K562 (cell line): ENCODE data around the gene UPK2.

ENCODE experiments used
- ATF7 ChIP-seq: fragments of 450-650 bp; IDR thresholded peaks from 2 replicates; pipeline ENCODE4 v1.7.1; 2014; ENCODE audit warnings: mild to moderate bottlenecking, moderate library complexity
- C11orf30 ChIP-seq: fragments of 450-650 bp; IDR thresholded peaks from 2 replicates; pipeline ENCODE4 v1.6.1; 2016; ENCODE audit warnings: low read depth, mild to moderate bottlenecking
- MECOM ChIP-seq: fragments of 250-450 bp; sonication (Bioruptor Pico); IDR thresholded peaks from 2 replicates; pipeline ENCODE4 v1.8.0; 2022; ENCODE audit warnings: inconsistent platforms
- POLR2A ChIP-seq: fragments of 450-650 bp; conservative IDR thresholded peaks from 2 replicates; pipeline ENCODE4 v1.6.1; 2016
- PREB ChIP-seq: sonication (generic); formaldehyde crosslinking; IDR thresholded peaks from 2 replicates; pipeline ENCODE4 v1.8.1; 2023; ENCODE audit warnings: mild to moderate bottlenecking, missing genetic modification reagents
- SIN3B ChIP-seq: fragments of 450-650 bp; IDR thresholded peaks from 2 replicates; pipeline ENCODE4 v1.6.1; 2017; ENCODE audit warnings: low read depth, mild to moderate bottlenecking, moderate library complexity
- TAF15 ChIP-seq: fragments of 200-400 bp; formaldehyde crosslinking; IDR thresholded peaks from 2 replicates; pipeline ENCODE4 v1.6.1; 2017; ENCODE audit warnings: mild to moderate bottlenecking, low read depth, low read length, moderate library complexity
- WHSC1 ChIP-seq: IDR thresholded peaks from one replicate; pipeline ENCODE4 v1.6.1; 2012; ENCODE audit warnings: low read length, control low read depth, inconsistent platforms
- YBX1 ChIP-seq: fragments of 450-650 bp; IDR thresholded peaks from 2 replicates; pipeline ENCODE4 v1.7.1; 2016; ENCODE audit warnings: mild to moderate bottlenecking
- ZNF592 ChIP-seq: fragments of 450-650 bp; IDR thresholded peaks from 2 replicates; pipeline ENCODE4 v1.6.1; 2017; ENCODE audit warnings: antibody characterized with exemption, mild to moderate bottlenecking
- ZNF76 ChIP-seq: fragments of 250-450 bp; sonication (Bioruptor Pico); IDR thresholded peaks from 2 replicates; pipeline ENCODE4 v1.4.0; 2020; ENCODE audit warnings: mild to moderate bottlenecking, moderate library complexity, borderline replicate concordance
- ZNF77 ChIP-seq: fragments of 250-450 bp; sonication (Bioruptor Pico); IDR thresholded peaks from 2 replicates; pipeline ENCODE4 v1.5.0; 2020
- TF ChIP-seq, protein P1 (sequence below): fragments of 250-450 bp; sonication (Bioruptor Pico); IDR thresholded peaks from 2 replicates; pipeline ENCODE4 v1.5.0; 2021; ENCODE audit warnings: mild to moderate bottlenecking, borderline replicate concordance

DNA sequence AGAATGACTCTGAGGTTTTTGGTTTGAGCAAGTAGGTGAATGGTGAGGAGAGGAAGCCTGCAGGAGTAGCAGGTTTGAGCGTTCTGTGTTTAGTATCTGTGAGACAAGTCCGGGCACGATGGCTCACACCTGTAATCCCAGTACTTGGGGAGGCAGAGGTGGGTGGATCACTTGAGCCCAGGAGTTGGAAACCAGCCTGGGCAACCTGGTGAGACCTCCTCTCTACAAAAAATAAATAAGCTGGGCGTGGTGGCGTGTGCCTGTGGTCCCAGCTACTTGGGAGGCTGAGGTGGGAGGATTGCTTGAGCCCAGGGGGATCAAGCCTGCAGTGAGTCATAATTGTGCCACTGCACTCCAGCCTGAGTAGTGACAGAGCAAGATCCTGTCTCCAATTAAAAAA is 32.2 kb downstream of the UPK2 start:
- TF ChIP-seq POLR2A (no peak), C11orf30 (no peak), ZNF592 (no peak), SIN3B (no peak), YBX1 (no peak), ATF7 (no peak), ZNF77 (CRISPR knock-in tag) (no peak), TAF15 (no peak), ZNF76 (CRISPR knock-in tag) (no peak), MECOM (CRISPR knock-in tag) (no peak), PREB (CRISPR knock-in tag) (no peak), WHSC1 (no peak)
- TF ChIP-seq, protein P1, sequence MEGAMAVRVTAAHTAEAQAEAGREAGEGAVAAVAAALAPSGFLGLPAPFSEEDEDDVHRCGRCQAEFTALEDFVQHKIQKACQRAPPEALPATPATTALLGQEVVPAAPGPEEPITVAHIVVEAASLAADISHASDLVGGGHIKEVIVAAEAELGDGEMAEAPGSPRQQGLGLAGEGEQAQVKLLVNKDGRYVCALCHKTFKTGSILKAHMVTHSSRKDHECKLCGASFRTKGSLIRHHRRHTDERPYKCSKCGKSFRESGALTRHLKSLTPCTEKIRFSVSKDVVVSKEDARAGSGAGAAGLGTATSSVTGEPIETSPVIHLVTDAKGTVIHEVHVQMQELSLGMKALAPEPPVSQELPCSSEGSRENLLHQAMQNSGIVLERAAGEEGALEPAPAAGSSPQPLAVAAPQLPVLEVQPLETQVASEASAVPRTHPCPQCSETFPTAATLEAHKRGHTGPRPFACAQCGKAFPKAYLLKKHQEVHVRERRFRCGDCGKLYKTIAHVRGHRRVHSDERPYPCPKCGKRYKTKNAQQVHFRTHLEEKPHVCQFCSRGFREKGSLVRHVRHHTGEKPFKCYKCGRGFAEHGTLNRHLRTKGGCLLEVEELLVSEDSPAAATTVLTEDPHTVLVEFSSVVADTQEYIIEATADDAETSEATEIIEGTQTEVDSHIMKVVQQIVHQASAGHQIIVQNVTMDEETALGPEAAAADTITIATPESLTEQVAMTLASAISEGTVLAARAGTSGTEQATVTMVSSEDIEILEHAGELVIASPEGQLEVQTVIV (CRISPR knock-in tag), result no peak
